B cell (primary cell): ENCODE measurements around the gene HDAC1. TPM values are rescaled to one million over a fixed set of nuclear protein-coding genes. Genes with fewer than 3 reads are reported as not detected.

Source experiments
- ATAC-seq: fragments of 200-7000 bp; cut with Tn5 transposase; one replicate; pipeline ENCODE4 v1.10.0; 2021; ENCODE audit warnings: low read depth, mild to moderate bottlenecking, moderate number of reproducible peaks, moderate library complexity
- CTCF ChIA-PET: fragments of 350-600 bp; sonication (Branson Sonifier 250); formaldehyde crosslinking; loops from one replicate; lab custom pipeline; 2021; ENCODE audit warnings: antibody characterized with exemption, inconsistent platforms; lab: Charles Lee
- POLR2A ChIA-PET: fragments of 350-600 bp; sonication (Branson Sonifier 250); formaldehyde crosslinking; loops from one replicate; lab custom pipeline; 2021; ENCODE audit warnings: antibody characterized with exemption; lab: Charles Lee
- DNase-seq: peaks from one replicate; pipeline ENCODE4 v3.0.0; 2013
- H2AFZ ChIP-seq: 2 replicates; pipeline ENCODE4 v1.6.1; 2012; ENCODE audit warnings: mild to moderate bottlenecking, low read depth, low read length; ENCODE audit not compliant: insufficient read depth, poor library complexity, severe bottlenecking
- H3K27ac ChIP-seq, 2 donors: 1 replicate in 1 of 2; 2 replicates in 1 of 2; pipeline ENCODE4 v1.5.1; 2012 to 2013; ENCODE audit warnings: low read length in 2 of 2, mild to moderate bottlenecking in 2 of 2, moderate library complexity in 1 of 2
- H3K27me3 ChIP-seq, 4 experiments: fragments of 200-600 bp in 1 of 4; sonication (generic) in 1 of 4; replicated peaks in 1 of 4; 1 replicate in 2 of 4; 2 replicates in 2 of 4; pipeline versions ENCODE4 v1.6.1 to v1.7.0; 2013 to 2016; ENCODE audit warnings: low read length in 3 of 4, mild to moderate bottlenecking in 2 of 4, mixed read lengths in 1 of 4, moderate library complexity in 1 of 4; ENCODE audit not compliant: insufficient read depth in 4 of 4, control insufficient read depth in 3 of 4; ENCODE audit errors: control extremely low read depth in 1 of 4
- H3K36me3 ChIP-seq, 2 experiments: replicated peaks in 1 of 2; 1 replicate in 1 of 2; 2 replicates in 1 of 2; pipeline versions ENCODE4 v1.6.1 to v1.7.1; 2013; ENCODE audit warnings: low read length in 1 of 2; ENCODE audit not compliant: insufficient read depth in 2 of 2, control insufficient read depth in 1 of 2; ENCODE audit errors: control extremely low read depth in 1 of 2, extremely low read depth in 1 of 2
- H3K4me1 ChIP-seq, 2 donors: fragments of 200-600 bp in 1 of 2; sonication (generic) in 1 of 2; 1 replicate in 1 of 2; 2 replicates in 1 of 2; pipeline versions ENCODE4 v1.5.1 to v1.6.1; 2013 to 2017; ENCODE audit warnings: low read length in 2 of 2; ENCODE audit not compliant: control insufficient read depth in 2 of 2, insufficient read depth in 2 of 2
- H3K4me2 ChIP-seq: replicated peaks from 2 replicates; pipeline ENCODE3; 2012; ENCODE audit warnings: mild to moderate bottlenecking, low read depth, low read length; ENCODE audit not compliant: poor library complexity, severe bottlenecking
- H3K4me3 ChIP-seq, 5 experiments: fragments of 200-600 bp in 1 of 5; sonication (generic) in 1 of 5; 1 replicate in 3 of 5; 2 replicates in 2 of 5; pipeline versions ENCODE4 v1.5.1 to v1.7.0; 2011 to 2016; ENCODE audit warnings: low read length in 4 of 5, mild to moderate bottlenecking in 4 of 5, low read depth in 2 of 5, control low read depth in 1 of 5, moderate library complexity in 1 of 5; ENCODE audit not compliant: insufficient read depth in 1 of 5; ENCODE audit errors: control extremely low read depth in 1 of 5, extremely low read depth in 1 of 5
- H3K79me2 ChIP-seq: fragments of 200-600 bp; sonication (generic); one replicate; pipeline ENCODE4 v1.6.0; 2016; ENCODE audit warnings: low read length; ENCODE audit not compliant: control insufficient read depth, insufficient read depth
- H3K9ac ChIP-seq: fragments of 200-600 bp; sonication (generic); 2 replicates; pipeline ENCODE4 v1.6.1; 2017; ENCODE audit warnings: mild to moderate bottlenecking, low read length, moderate library complexity
- H3K9me3 ChIP-seq, 3 donors: one replicate each; pipeline versions ENCODE4 v1.6.1 to v1.7.1; 2013; ENCODE audit warnings: low read length in 2 of 3; ENCODE audit not compliant: control insufficient read depth in 2 of 3, insufficient read depth in 1 of 3; ENCODE audit errors: control extremely low read depth in 1 of 3
- H4K20me1 ChIP-seq: 2 replicates; pipeline ENCODE4 v1.6.0; 2012; ENCODE audit warnings: mild to moderate bottlenecking, low read length; ENCODE audit not compliant: insufficient read depth, control insufficient read depth, poor library complexity, severe bottlenecking
- H3K27ac Mint-ChIP-seq: one replicate; pipeline ENCODE4 v1.8.0; 2021; ENCODE audit warnings: mixed read lengths
- H3K27me3 Mint-ChIP-seq: one replicate; pipeline ENCODE4 v1.8.0; 2021; ENCODE audit warnings: mixed read lengths
- H3K4me1 Mint-ChIP-seq: one replicate; pipeline ENCODE4 v1.8.0; 2021; ENCODE audit warnings: mixed read lengths
- H3K4me3 Mint-ChIP-seq: one replicate; pipeline ENCODE4 v1.8.0; 2021; ENCODE audit warnings: mixed read lengths
- H3K9me3 Mint-ChIP-seq: one replicate; pipeline ENCODE4 v1.8.0; 2022; ENCODE audit warnings: mixed read lengths; ENCODE audit not compliant: insufficient read depth
- CTCF ChIP-seq: fragments of 200-600 bp; IDR thresholded peaks from one replicate; pipeline ENCODE4 v1.8.0; 2022; ENCODE audit warnings: antibody characterized with exemption, mild to moderate bottlenecking
- EZH2 ChIP-seq: IDR thresholded peaks from 2 replicates; pipeline ENCODE4 v1.6.1; 2012; ENCODE audit warnings: borderline replicate concordance, low read depth, mild to moderate bottlenecking, moderate library complexity, low read length; ENCODE audit not compliant: insufficient read depth, poor library complexity, severe bottlenecking
- WGBS: methylation state at CpG from one replicate; pipeline ENCODE4 v1.1.5; 2013; ENCODE audit warnings: missing lambda C conversion rate; ENCODE audit not compliant: insufficient coverage; 5-methylcytosine and 5-hydroxymethylcytosine counted together
- intact Hi-C: fragments of 100-400 bp; cut with micrococcal nuclease; formaldehyde crosslinking; loops from one replicate; pipeline ENCODE4 v1.10.0; 2022
- polyA plus RNA-seq: library from polyadenylated mRNA; depleted of rRNA; stranded (reverse); fragments of >200 nt; gene quantifications from 2 replicates; pipeline ENCODE4 v1.2.3, GENCODE V29; 2012
- total RNA-seq, 2 donors: library from RNA; stranded (reverse); fragments of 120-200 nt in 1 of 2; gene quantifications; 1 replicate in 1 of 2; 2 replicates in 1 of 2; pipeline versions ENCODE4 v1.2.3 to v1.2.4, GENCODE V29; 2013 to 2022

Gene HDAC1
- total and polyA plus RNA-seq, 2 donors (not counting 1 experiment from before 2014, with no cell fraction given): 184 to 205 TPM

GRCh38 chr1:32331549-32331948 is 39.7 kb downstream of the HDAC1 start:
- intact Hi-C loops: no loop called here
- Histone ChIP-seq H3K27ac (no peak overlapping the region), H2AFZ (no peak overlapping the region), H3K4me3 (no peak overlapping the region), H3K9ac (no peak overlapping the region), H3K4me2 (no peak overlapping the region), H3K79me2 (peaks cover 30% of the 10 kb centered on the region), H4K20me1 (peaks cover 29% of the 10 kb centered on the region), H3K27me3 (no peaks in the 10 kb centered on the region), H3K9me3 (no peaks in the 10 kb centered on the region), H3K4me1 (peaks cover 21 to 23% of the 10 kb centered on the region in 2 donors), H3K36me3 (peaks cover 1 to 69% of the 10 kb centered on the region in 2 experiments)
- 93% methylated on average over 12 of the region's 12 CpGs for WGBS
- H3K27me3 Mint-ChIP-seq: no peaks in the 10 kb centered on the region
- TF ChIP-seq EZH2 (no peak), CTCF (no peak)
- ATAC-seq: no peak
- peak overlapping the region; percentile 57 for H3K27ac Mint-ChIP-seq
- H3K9me3 Mint-ChIP-seq: no peaks in the 10 kb centered on the region
- no peak for DNase-seq
- POLR2A ChIA-PET: interaction anchor here (0.5 to 1.3 kb wide), 2 partner anchors 10 to 11 kb away, joined by 3 to 4 read pairs; no protein-coding TSS in a partner anchor
- peaks cover 28% of the 10 kb centered on the region for H3K4me1 Mint-ChIP-seq
- CTCF ChIA-PET: interaction anchor here (0.9 to 1.5 kb wide), 7 partner anchors 10 to 116 kb away, joined by 3 to 6 read pairs (median 4); no protein-coding TSS in a partner anchor
- H3K4me3 Mint-ChIP-seq: no peak overlapping the region

DNA sequence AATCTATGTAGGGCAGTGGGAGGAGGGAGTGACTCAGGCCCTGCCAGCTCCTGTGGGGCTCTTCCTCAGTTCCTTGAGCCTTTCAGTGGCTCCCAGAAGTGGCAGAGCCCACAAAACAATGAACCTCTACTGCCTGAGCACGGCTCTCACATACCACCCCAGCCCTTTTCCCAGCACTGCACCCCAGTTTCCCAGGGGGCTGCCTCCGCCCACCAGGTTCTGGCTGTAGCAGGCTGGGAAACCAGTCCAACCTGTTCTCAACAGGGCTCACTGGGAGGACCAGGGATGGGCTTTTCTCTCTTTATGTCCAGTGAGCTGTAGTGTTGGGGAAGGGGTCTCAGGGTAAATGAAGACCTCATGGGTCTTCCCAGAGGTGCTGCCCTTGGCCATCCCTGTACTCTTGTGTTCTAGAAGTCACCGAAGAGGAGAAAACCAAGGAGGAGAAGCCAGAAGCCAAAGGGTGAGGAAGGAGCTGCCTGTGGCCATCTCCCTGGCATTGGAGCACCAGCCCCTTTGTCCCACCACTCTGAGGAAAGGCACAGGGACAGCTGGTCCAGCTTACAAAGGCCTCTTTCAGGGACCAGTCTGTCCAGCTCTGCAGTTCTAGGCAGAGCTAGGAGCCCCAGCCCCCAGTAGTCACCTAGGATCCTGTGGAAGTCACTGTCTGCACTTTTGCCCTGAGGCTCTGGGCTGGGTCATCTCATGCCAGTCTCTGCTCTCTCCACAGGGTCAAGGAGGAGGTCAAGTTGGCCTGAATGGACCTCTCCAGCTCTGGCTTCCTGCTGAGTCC is 40.6 kb downstream of the HDAC1 start:
- Histone ChIP-seq H3K79me2 (peaks cover 22% of the 10 kb centered on the region), H3K4me3 (no peak overlapping the region), H3K9me3 (no peaks in the 10 kb centered on the region), H3K27me3 (no peaks in the 10 kb centered on the region), H3K9ac (no peak overlapping the region), H3K4me1 (peaks cover 30 to 32% of the 10 kb centered on the region in 2 donors), H2AFZ (no peak overlapping the region), H3K4me2 (no peak overlapping the region), H3K36me3 (peaks cover 1 to 61% of the 10 kb centered on the region in 2 experiments), H4K20me1 (peaks cover 38% of the 10 kb centered on the region), H3K27ac (no peak overlapping the region)
- Mint-ChIP-seq H3K4me3 (no peak overlapping the region), H3K27me3 (no peaks in the 10 kb centered on the region), H3K4me1 (peaks cover 37% of the 10 kb centered on the region), H3K27ac (peak overlapping the region; percentile 50), H3K9me3 (no peaks in the 10 kb centered on the region)
- ATAC-seq: no peak
- ChIA-PET POLR2A (interaction anchor here (0.5 to 1.4 kb wide), 3 partner anchors 10 to 75 kb away, joined by 3 to 8 read pairs (median 3); no protein-coding TSS in a partner anchor), CTCF (interaction anchor here (1.0 to 6.2 kb wide), 10 partner anchors 10 to 116 kb away, joined by 3 to 71 read pairs (median 5); partner anchors contain the start of gene BSDC1)
- intact Hi-C loops: no loop called here
- TF ChIP-seq EZH2 (no peak), CTCF (no peak)
- WGBS: 90% methylated on average over 3 of the region's 3 CpGs
- no peak for DNase-seq
